Sigmoid colon (tissue), 7 donors: ENCODE results near the gene TSPAN15. TPM values are rescaled to one million over a fixed set of nuclear protein-coding genes. Genes with fewer than 3 reads are reported as not detected.

Source experiments
- DNase-seq: peaks from one replicate; pipeline ENCODE4 v3.0.0-alpha.2; 2019
- H3K27ac ChIP-seq, 4 donors: fragments of 200-600 bp; sonication (generic); one replicate each; pipeline ENCODE4 v1.5.1; 2016 to 2019; ENCODE audit warnings: mild to moderate bottlenecking in 1 of 4
- H3K27me3 ChIP-seq, 3 donors: fragments of 200-600 bp; sonication (generic); one replicate each; pipeline ENCODE4 v1.5.1; 2019; ENCODE audit warnings: mild to moderate bottlenecking in 1 of 3
- H3K36me3 ChIP-seq, 4 donors: fragments of 200-600 bp; sonication (generic); one replicate each; pipeline ENCODE4 v1.5.1; 2016 to 2019
- H3K4me1 ChIP-seq, 4 donors: fragments of 200-600 bp; sonication (generic); one replicate each; pipeline ENCODE4 v1.5.1; 2017 to 2019
- H3K4me3 ChIP-seq, 4 donors: fragments of 200-600 bp; sonication (generic); one replicate each; pipeline ENCODE4 v1.5.1; 2017 to 2019; ENCODE audit warnings: mild to moderate bottlenecking in 2 of 4, moderate library complexity in 1 of 4
- H3K9me3 ChIP-seq, 4 donors: fragments of 200-600 bp in 3 of 4; sonication (generic) in 3 of 4; one replicate each; pipeline versions ENCODE4 v1.5.1 to v1.6.1; 2013 to 2019
- CTCF ChIP-seq, 4 experiments: fragments of 450-650 bp in 3 of 4; fragments of 200-600 bp in 1 of 4; IDR thresholded peaks; one replicate each; pipeline ENCODE4 v1.5.1; 2016 to 2019; ENCODE audit warnings: antibody characterized with exemption in 4 of 4, mild to moderate bottlenecking in 3 of 4, moderate library complexity in 2 of 4
- EP300 ChIP-seq, 4 donors: sonication (generic); formaldehyde crosslinking; IDR thresholded peaks; one replicate each; pipeline ENCODE4 v1.6.1; 2017; ENCODE audit warnings: antibody characterized with exemption in 4 of 4
- POLR2A ChIP-seq, 2 donors: fragments of 450-650 bp; IDR thresholded peaks; one replicate each; pipeline ENCODE4 v1.6.1; 2016; ENCODE audit warnings: antibody characterized with exemption in 2 of 2, mild to moderate bottlenecking in 2 of 2, moderate library complexity in 2 of 2
- POLR2AphosphoS5 ChIP-seq, 4 donors: sonication (generic); formaldehyde crosslinking; IDR thresholded peaks; one replicate each; pipeline ENCODE4 v1.6.1; 2017; ENCODE audit warnings: antibody characterized with exemption in 4 of 4
- WGBS, 2 donors: extraction: QIAGEN DNeasy Blood & Tissue Kit; methylation state at CpG; one replicate each; pipeline ENCODE4 v1.1.7; 2013; 5-methylcytosine and 5-hydroxymethylcytosine counted together
- intact Hi-C: fragments of 100-400 bp; cut with DNase I; formaldehyde crosslinking; loops from one replicate; pipeline ENCODE4 v1.15.1; 2023
- polyA plus RNA-seq, 3 donors: library from polyadenylated mRNA; stranded (reverse); fragments of 200-250 nt; gene quantifications; one replicate each; pipeline ENCODE4 v1.2.3, GENCODE V29; 2013
- total RNA-seq, 4 donors: library from RNA; depleted of rRNA; stranded (reverse); fragments of >200 nt; gene quantifications; one replicate each; pipeline ENCODE4 v1.1.0, GENCODE V29; 2016
- donor health status: healthy with polysubstance abuse.
- donor health status: Bipolar disorder and iron deficiency.
- donor health status: healthy.

TSPAN15 gene
- total and polyA plus RNA-seq, 7 donors = 43.0 to 100 (median 70.9) TPM

GRCh38 chr10:69415951-69416350 lies 35.3 kb upstream of the TSPAN15 start:
- no peak for DNase-seq
- Histone ChIP-seq H3K9me3 (no peaks in the 10 kb centered on the region), H3K36me3 (no peaks in the 10 kb centered on the region), H3K4me3 (peak overlapping the region; percentile 53 to 62 (median 59)), H3K27ac (peak overlapping the region; percentile 88 to 97 (median 94)), H3K27me3 (no peaks in the 10 kb centered on the region), H3K4me1 (peaks cover 0 to 64% (median 57%) of the 10 kb centered on the region in 4 donors)
- 94 to 98% methylated on average over 10 of the region's 10 CpGs for WGBS, 2 donors
- peak in 3 of 4 donors; percentile 6 to 33 (median 8) for TF ChIP-seq POLR2AphosphoS5 (IDR thresholded peaks at IDR 0.05)
- no peak for TF ChIP-seq EP300 (IDR thresholded peaks at IDR 0.05)
- no peak for TF ChIP-seq CTCF (IDR thresholded peaks at IDR 0.05)
- TF ChIP-seq POLR2A (IDR thresholded peaks at IDR 0.05) = no peak
- intact Hi-C loops = loop anchor here (2.0 kb wide), 1 partner anchor 69 kb away; no protein-coding TSS in a partner anchor

GRCh38 chr10:69416695-69417094 lies 34.6 kb upstream of the TSPAN15 start, which contains the start of gene TACR2:
Gene TACR2, minus strand, starts transcription at chr10:69416918. Its CDS starts 595 bp downstream, at chr10:69416323.
- peak; percentile 97 for DNase-seq
- TF ChIP-seq POLR2AphosphoS5 (IDR thresholded peaks at IDR 0.05) (peak; percentile 80 to 97 (median 94)), CTCF (IDR thresholded peaks at IDR 0.05) (no peak), POLR2A (IDR thresholded peaks at IDR 0.05) (peak; percentile 86 to 88), EP300 (IDR thresholded peaks at IDR 0.05) (peak in 2 of 4 donors; percentile 56 to 72)
- Histone ChIP-seq H3K9me3 (no peaks in the 10 kb centered on the region), H3K4me1 (peaks cover 0 to 64% (median 56%) of the 10 kb centered on the region in 4 donors), H3K27ac (peak within 1 kb of the TSS; percentile 88 to 97 (median 94)), H3K36me3 (no peaks in the 10 kb centered on the region), H3K27me3 (no peaks in the 10 kb centered on the region), H3K4me3 (peak within 1 kb of the TSS; percentile 53 to 62 (median 59))
- intact Hi-C loops = loop anchor here (2.0 kb wide), 1 partner anchor 68 kb away; no protein-coding TSS in a partner anchor
- 80 to 82% methylated on average over 10 of the region's 10 CpGs for WGBS, 2 donors

GRCh38 chr10:69417542-69417941 lies 33.7 kb upstream of the TSPAN15 start:
- 80 to 86% methylated on average over 11 of the region's 11 CpGs for WGBS, 2 donors
- Histone ChIP-seq H3K9me3 (no peaks in the 10 kb centered on the region), H3K27ac (peak overlapping the region; percentile 88 to 97 (median 94)), H3K36me3 (no peaks in the 10 kb centered on the region), H3K27me3 (no peaks in the 10 kb centered on the region), H3K4me1 (peaks cover 0 to 62% (median 54%) of the 10 kb centered on the region in 4 donors), H3K4me3 (peak overlapping the region; percentile 53 to 62 (median 59))
- DNase-seq = peak; percentile 64
- intact Hi-C loops = loop anchor here (2.0 kb wide), 1 partner anchor 67 kb away; no protein-coding TSS in a partner anchor
- TF ChIP-seq POLR2AphosphoS5 (IDR thresholded peaks at IDR 0.05) (peak in 1 of 4 donors; percentile 17), POLR2A (IDR thresholded peaks at IDR 0.05) (no peak)

- 46 to 65% methylated on average over 8 of the region's 8 CpGs for WGBS, 2 donors
- H3K27me3 ChIP-seq = no peaks in the 10 kb centered on the region
- peaks cover 0 to 62% (median 54%) of the 10 kb centered on the region in 4 donors for H3K4me1 ChIP-seq
- peak; percentile 64 for DNase-seq
- H3K27ac ChIP-seq = peak overlapping the region; percentile 88 to 97 (median 94)
- intact Hi-C loops = no loop called here
- H3K4me3 ChIP-seq = peak overlapping the region; percentile 53 to 62 (median 59)
- no peaks in the 10 kb centered on the region for H3K9me3 ChIP-seq
- no peaks in the 10 kb centered on the region for H3K36me3 ChIP-seq
- TF ChIP-seq CTCF (IDR thresholded peaks at IDR 0.05) (no peak), POLR2AphosphoS5 (IDR thresholded peaks at IDR 0.05) (peak in 1 of 4 donors; percentile 60), EP300 (IDR thresholded peaks at IDR 0.05) (no peak)
Observed at GRCh38 chr10:69418052-69418752, 33.1 kb upstream of the TSPAN15 start.

- peak; percentile 62 for DNase-seq
- WGBS, 2 donors = 60 to 87% methylated on average over 18 of the region's 18 CpGs
- Histone ChIP-seq H3K4me1 (peaks cover 0 to 64% (median 55%) of the 10 kb centered on the region in 4 donors), H3K4me3 (peak overlapping the region in 1 of 4 donors; percentile 57), H3K9me3 (no peaks in the 10 kb centered on the region), H3K36me3 (no peaks in the 10 kb centered on the region), H3K27me3 (no peaks in the 10 kb centered on the region), H3K27ac (peak overlapping the region; percentile 88 to 97 (median 94))
- no peak for TF ChIP-seq POLR2AphosphoS5 (IDR thresholded peaks at IDR 0.05)
- no peak for TF ChIP-seq CTCF (IDR thresholded peaks at IDR 0.05)
- no peak for TF ChIP-seq EP300 (IDR thresholded peaks at IDR 0.05)
- no peak for TF ChIP-seq POLR2A (IDR thresholded peaks at IDR 0.05)
- intact Hi-C loops = no loop called here
Observed at GRCh38 chr10:69419096-69419743, 32.0 kb upstream of the TSPAN15 start.
